Stomach (tissue), 4 donors: ENCODE results near the gene REN.

ENCODE experiments used
- CTCF ChIP-seq, 7 experiments: fragments of 450-650 bp in 4 of 7; fragments of 200-600 bp in 3 of 7; sonication (generic) in 3 of 7; IDR thresholded peaks; one replicate each; pipeline ENCODE4 v1.5.1; 2016 to 2019; ENCODE audit warnings: antibody characterized with exemption in 7 of 7, control low read depth in 2 of 7, mild to moderate bottlenecking in 1 of 7
- EP300 ChIP-seq: sonication (generic); formaldehyde crosslinking; IDR thresholded peaks from one replicate; pipeline ENCODE4 v1.6.1; 2017; ENCODE audit warnings: antibody characterized with exemption

DNA sequence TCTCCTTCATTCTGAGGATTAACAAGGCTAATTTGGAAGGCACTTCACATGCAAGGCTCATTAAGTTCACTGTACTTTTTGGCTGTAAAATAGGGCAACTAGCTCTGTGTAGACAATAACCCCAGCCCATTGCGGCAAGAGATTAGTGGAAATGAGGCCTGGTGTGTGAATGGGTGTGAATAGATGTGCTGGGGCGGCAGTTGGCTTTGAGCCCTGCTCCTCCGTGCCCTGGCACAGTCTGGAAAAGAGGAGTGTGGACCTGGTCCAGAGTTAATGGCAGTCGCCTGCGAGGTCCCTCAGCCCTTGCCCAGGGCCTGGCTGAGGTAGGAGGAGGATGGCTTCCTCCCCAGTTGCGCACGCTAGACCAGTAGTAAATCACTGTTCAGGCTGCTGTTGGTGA is 25.3 kb upstream of the REN start:
- TF ChIP-seq CTCF (IDR thresholded peaks at IDR 0.05) (no peak), EP300 (no peak)
